ENCODE results near the gene EHBP1.

EHBP1 gene

GRCh38 chr2:62964050-62964449, 258.5 kb downstream of the EHBP1 start (continued):
- no peak for TF ChIP-seq PRDM2 (tag by site-specific recombination; IDR thresholded peaks at IDR 0.05; ENCODE audit: borderline replicate concordance)

GRCh38 chr2:62964671-62965070, 259.2 kb downstream of the EHBP1 start:
- H3K4me1 ChIP-seq (ENCODE audit: control insufficient read depth, insufficient read depth, low read length): no peaks in the 10 kb centered on the region

GRCh38 chr2:62966991-62967390, 261.5 kb downstream of the EHBP1 start:
- ChIA-PET POLR2A (no interaction called here), CTCF (interaction anchor here (0.6 kb wide), 1 partner anchor 17 kb away, joined by 7 read pairs; no protein-coding TSS in a partner anchor)
- Histone ChIP-seq H3K27ac (ENCODE audit: extremely low read depth, low read depth, low read length) (no peak overlapping the region), H3K36me3 (ENCODE audit: control insufficient read depth in 2 of 2, insufficient read depth in 1 of 2, low read length in 2 of 2) (no peaks in the 10 kb centered on the region), H3K4me1 (ENCODE audit: control insufficient read depth, insufficient read depth, low read length) (no peaks in the 10 kb centered on the region), H3K4me3 (ENCODE audit: low read depth, low read length) (no peak overlapping the region), H3K9me3 (ENCODE audit: control insufficient read depth, insufficient read depth, low read depth, low read length) (no peaks in the 10 kb centered on the region)
- TF ChIP-seq ZSCAN4 (tag by site-specific recombination; IDR thresholded peaks at IDR 0.05): no peak
- TF ChIP-seq TSHZ1 (tag by site-specific recombination; IDR thresholded peaks at IDR 0.05; ENCODE audit: borderline replicate concordance): no peak
- no peak for TF ChIP-seq ZNF266 (tag by site-specific recombination; IDR thresholded peaks at IDR 0.05; ENCODE audit: low read depth)
- no peak for TF ChIP-seq ZNF37A (tag by site-specific recombination; IDR thresholded peaks at IDR 0.05)
- no peak for TF ChIP-seq ZSCAN5A (tag by site-specific recombination; IDR thresholded peaks at IDR 0.05)
- TF ChIP-seq HOXA7 (CRISPR knock-in tag; IDR thresholded peaks at IDR 0.05; ENCODE audit: borderline replicate concordance): no peak
- TF ChIP-seq ZNF701 (tag by site-specific recombination; IDR thresholded peaks at IDR 0.05): no peak

More at GRCh38 chr2:62964671-62965070, 259.2 kb downstream of the EHBP1 start:
- POLR2A ChIA-PET: interaction anchor here (1.1 kb wide), 1 partner anchor 86 kb away, joined by 3 read pairs; the partner anchor contains the start of gene OTX1
- Histone ChIP-seq H3K36me3 (ENCODE audit: control insufficient read depth in 2 of 2, insufficient read depth in 1 of 2, low read length in 2 of 2) (no peaks in the 10 kb centered on the region), H3K9me3 (ENCODE audit: control insufficient read depth, insufficient read depth, low read depth, low read length) (no peaks in the 10 kb centered on the region), H3K27ac (ENCODE audit: extremely low read depth, low read depth, low read length) (no peak overlapping the region), H3K4me3 (ENCODE audit: low read depth, low read length) (no peak overlapping the region)
- TF ChIP-seq ZNF146 (tag by site-specific recombination; IDR thresholded peaks at IDR 0.05) (no peak), ZNF24 (tag by site-specific recombination; IDR thresholded peaks at IDR 0.05) (no peak), ZNF580 (tag by site-specific recombination; IDR thresholded peaks at IDR 0.05) (no peak), IKZF3 (tag by site-specific recombination; IDR thresholded peaks at IDR 0.05) (no peak), ZBTB20 (tag by site-specific recombination; IDR thresholded peaks at IDR 0.05) (no peak), ZNF211 (tag by site-specific recombination; IDR thresholded peaks at IDR 0.05; ENCODE audit: low read depth) (no peak), ZNF169 (tag by site-specific recombination; IDR thresholded peaks at IDR 0.05) (no peak), SP2 (tag by site-specific recombination; IDR thresholded peaks at IDR 0.05) (no peak), KLF17 (tag by site-specific recombination; IDR thresholded peaks at IDR 0.05) (no peak), GLI4 (tag by site-specific recombination; IDR thresholded peaks at IDR 0.05) (no peak)
- CTCF ChIA-PET: interaction anchor here (0.7 kb wide), 1 partner anchor 30 kb away, joined by 3 read pairs; no protein-coding TSS in a partner anchor
